NCI-H146 treated with DMSO at 0.1 percent for 48 hours (cell line): ENCODE measurements around the gene CFAP97.
"Not testable (repeated sequence)": the region's sequence is repeated elsewhere in the genome, so short reads cannot be mapped to it uniquely, and the experiment has no call there.

ENCODE experiments used
- DNase-seq: peaks from one replicate; lab custom pipeline; 2025; ENCODE audit not compliant: unreplicated experiment; lab: John Stamatoyannopoulos, UW

CFAP97 gene

DNA sequence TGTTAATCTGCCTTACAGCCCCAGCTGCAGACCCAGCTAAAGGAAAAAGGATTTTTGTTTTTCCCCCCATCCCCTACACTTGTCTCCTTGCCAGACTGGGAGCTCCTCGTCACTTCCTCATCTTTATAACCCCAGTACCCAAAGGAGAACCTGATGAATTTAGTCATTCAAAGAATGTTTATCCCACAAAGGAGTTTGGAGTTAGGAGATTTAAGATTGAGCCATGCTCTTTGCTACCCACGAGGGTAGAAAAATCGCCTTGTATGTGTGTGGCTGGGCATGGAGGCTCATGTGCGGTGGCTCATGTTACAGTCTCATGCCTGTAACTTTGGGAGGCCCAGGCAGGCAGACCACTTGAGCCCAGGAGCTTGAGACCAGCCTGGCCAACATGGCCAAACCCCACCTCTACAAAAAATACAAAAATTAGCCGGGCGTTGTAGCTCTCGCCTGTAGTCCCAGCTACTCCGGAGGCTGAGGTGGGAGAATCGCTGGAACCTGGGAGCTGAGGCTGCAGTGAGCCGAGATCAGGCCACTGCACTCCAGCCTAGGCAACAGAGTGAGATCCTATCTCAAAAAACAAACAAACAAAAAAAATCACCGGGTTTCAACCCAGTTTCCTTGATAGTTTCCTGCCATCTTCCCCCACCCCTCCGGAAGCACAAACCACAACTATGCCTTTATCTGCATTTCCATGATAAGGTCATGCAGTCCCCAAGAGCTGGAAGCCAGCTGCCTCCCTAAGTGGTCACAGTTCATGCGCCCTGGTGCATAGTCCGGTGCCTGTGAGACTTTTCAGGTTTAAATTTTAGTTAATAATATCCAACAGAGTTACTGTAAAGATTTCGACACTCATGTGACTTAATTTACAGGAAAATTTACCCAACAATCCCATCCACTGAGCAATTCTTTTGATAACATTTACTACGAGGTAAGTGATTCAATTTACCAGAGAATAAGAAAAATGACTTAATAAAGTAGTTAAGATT lies 1.5 kb downstream of the CFAP97 start:
- DNase-seq, result no peak

DNA sequence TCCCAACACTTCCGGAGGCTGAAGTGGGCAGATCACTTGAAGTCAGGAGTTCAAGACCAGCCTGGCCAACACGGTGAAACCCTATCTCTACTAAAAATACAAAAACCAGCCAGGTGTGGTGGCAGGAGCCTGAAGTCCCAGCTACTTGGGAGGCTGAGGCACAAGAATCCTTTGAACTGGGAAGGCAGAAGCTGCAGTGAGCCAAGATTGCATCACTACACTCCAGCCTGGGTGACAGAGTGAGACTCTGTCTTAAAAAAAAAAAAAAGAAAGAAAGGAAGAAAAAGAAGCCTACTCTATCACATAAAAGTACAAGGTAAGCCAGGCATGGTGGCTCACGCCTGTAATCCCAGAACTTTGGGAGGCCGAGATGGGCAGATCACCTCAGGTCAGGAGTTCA lies 5.6 kb downstream of the CFAP97 start:
- DNase-seq, result not testable (repeated sequence)

DNA sequence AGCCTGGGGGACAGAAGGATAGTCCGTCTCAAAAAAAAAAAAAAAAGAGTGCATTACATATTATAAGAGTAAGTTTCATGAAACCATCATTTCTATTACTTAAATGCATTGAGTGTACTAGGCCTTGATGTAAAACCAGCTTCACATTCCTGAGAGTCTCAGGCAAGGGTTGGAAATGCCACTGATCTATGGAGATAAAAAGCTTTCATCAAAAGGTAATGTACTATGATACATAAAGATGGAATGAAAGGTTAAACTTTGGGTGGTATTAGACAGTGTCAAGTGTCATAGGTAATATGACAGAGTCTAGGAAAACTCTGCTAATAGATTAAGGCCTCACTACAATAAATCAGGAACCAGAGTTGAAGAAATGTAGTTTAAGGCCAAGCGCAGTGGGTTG lies 7.4 kb downstream of the CFAP97 start:
- no peak for DNase-seq

DNA sequence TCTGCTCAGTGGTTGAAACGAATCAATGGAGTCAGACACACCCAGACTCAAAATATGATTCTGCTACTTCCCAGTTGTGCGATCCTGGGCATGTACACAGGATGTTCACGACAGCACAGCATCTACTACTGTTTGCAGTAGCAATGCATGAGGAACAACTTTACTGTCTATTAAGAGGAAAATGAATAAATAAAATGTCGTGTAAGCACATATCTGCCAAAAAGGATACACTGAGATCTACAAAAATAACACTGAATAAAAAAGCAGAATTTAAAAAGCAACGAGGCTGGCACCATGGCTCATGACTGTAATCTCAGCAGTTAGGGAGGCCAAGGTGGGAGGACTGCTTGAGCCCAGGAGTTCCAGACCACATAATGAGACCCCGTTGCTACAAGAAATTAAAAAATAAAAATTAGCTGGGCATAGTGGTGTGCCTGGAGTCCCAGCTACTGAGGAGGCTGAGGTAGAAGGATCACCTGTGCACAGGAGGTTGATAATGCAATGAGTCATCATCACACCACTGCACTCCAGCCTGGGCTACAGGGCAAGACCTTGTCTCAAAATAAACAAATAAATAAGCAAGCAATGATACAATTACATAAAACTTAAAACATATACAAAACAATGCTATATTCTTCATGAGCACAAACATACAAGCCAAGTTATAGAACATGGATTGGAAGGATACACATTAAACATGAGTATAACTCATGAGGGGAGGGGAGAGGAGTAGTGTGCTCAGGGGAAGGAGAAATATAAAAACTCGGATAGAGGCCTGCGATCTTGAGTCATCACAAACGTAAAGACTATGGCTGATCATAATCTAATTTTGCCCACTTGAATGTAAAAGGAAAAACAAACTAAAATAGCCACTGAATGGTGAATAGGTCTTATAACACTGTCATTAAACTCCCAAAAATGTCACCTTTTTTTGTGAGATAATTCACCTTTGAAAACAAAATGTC lies 8.6 kb downstream of the CFAP97 start:
- DNase-seq, result no peak

DNA sequence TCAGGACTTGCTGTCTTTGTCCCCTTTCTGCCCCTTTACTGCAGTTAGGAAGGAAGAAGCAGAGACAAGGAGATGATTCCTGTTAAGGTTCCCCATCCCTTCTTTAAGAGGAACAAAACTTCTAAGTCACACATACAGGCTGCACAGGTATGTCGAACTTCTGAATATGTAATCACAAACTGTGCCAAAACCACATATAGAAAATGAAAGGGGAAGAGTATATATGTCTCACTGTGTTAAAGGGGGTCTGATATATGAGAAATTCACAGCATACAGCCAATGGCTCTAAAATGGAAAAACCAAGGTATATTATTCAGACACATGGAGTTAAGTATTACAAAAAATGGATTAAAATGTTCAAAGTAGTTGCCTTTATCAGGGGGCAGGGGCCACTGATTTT lies 11.7 kb downstream of the CFAP97 start:
- DNase-seq, result no peak

DNA sequence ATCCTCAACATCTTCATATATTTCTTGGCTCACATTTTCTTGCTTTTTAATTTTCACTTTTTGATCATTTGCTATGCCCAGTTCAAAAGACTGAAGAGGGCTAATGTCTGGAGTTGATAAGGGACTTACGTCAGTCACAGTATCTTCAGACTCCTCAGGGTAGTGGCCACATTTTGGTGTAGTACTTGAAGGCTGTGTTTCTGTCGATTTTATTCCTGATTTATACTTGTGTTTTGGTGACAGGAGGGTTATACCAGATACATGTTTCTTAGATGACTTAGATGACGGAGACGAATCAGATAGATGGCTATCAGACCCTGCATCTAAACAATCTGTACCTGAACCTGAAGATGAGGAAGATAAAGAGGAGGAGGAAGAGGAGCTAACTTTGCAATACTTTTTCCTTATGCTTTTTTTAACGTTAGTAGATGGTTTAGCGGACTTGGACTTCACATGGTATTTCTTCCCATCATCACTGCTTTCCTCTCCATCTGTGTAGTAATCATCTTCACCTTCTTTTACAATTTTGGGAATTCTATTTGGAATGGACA lies 13.4 kb downstream of the CFAP97 start:
- no peak for DNase-seq

DNA sequence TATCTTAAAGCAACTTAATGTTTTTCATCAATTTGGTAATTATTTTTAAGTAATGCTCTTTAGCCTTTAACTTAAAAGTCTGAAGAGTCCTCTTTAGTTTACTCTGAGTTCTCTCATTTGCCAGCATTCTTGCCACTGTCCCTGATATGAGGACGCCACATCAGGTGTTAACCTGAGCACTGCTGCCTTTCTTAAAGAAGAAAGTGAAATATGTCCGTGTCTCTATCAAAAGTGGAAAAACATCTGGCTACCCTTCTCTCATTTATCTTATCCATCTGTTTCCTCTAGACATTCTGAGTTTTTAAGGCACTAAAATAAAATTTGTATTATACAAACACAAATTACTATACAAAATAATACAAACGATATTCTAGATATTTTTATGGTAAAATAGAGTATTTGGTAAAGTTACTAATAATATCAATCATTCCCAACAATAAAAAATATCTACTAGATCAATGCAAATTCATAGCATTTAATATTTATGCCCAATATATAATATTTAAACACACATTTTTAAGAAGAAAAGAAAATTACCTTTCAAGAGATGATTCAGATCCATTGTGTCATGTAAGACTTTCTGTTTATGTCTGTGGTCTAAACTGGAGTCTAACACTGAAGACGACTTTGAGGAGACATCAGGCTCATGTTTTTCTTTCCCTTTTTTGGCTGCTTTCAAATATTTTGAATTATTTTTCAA lies 14.0 kb downstream of the CFAP97 start:
- DNase-seq, result no peak

DNA sequence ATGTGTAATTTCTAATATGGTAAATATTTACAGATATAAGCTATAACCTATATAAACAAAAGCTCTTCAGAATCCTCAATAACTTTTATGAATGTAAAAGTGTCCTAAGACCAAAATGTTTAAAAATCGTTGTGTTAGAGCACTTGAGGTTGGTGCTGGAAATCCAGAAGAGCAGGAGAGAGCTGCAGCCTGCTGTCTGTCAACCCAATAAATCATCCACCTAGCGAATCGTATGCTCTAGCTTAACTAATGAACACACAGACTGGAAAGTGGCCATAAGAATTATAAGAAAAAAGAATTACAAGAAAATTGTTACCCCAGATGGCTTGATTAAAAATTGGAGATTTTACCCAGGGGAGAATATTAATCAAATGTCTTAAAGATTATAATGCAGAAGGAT lies 17.0 kb downstream of the CFAP97 start:
- no peak for DNase-seq

DNA sequence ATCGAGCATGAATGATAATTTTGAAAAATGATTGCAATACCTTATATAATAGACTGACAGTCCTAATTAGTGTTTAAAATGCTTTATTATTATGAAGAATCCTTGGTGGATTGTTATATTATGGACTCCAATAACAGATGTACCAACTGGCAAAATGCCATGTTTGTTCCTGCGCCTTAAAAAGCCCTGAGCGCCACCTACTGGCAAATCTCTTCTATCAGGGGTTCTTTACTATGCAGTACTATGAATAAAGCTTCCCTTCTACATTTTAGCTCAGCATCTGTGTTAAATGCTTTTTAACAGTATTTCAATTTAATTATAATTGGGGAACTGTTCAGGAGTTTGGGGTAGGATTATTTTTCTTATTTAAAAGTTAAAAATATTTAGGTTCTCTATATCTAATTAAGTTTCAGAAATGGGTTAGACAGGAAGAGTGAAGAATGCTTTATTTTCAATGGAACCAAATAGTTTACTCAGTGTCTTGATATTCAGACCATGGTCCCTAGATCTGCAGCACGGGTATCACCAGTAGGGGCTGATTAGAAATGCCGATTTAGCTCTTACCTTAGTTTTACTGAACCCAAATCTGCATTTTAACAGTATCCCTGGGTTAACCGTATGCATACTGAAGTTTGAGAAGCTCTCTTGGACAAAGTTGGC lies 20.0 kb downstream of the CFAP97 start:
- peak; percentile 33 for DNase-seq

DNA sequence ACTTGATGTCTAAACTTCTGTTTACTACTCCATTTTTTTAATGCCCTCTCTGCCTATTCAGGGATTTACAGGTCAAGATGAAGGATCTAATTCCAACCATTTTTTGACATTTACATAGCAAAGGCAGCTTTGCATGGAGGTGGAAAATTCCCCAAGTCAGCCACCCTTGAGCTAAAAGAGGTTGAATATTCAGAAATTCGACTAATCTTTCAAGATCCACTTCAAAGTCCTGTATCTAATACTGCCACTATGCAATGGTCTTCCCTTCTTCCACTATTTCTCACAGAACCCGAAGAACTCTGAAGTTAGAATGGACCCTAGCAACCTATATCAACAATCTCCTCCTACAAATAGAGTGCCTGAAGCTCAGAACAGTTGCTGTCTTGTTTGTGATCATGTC lies 21.6 kb downstream of the CFAP97 start:
- no peak for DNase-seq

DNA sequence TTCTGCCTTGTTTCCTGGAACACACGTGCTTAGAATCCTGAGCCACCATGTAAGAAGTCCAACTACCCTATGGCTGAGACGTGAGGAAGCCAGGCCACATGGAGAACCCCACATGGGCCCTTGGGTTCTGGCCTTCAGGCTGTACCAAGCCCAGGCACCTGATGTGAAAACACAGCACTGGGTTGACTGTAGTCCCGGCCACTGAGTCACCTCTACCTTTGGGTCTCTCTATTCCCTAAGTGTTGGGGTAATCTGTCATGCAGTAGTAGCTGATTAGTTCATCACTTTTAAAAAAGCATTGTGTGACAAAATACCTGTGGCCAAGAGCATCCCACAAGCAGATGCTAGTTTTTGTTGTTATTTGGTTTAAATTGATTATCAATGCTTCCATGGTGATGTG lies 24.3 kb downstream of the CFAP97 start:
- no peak for DNase-seq

DNA sequence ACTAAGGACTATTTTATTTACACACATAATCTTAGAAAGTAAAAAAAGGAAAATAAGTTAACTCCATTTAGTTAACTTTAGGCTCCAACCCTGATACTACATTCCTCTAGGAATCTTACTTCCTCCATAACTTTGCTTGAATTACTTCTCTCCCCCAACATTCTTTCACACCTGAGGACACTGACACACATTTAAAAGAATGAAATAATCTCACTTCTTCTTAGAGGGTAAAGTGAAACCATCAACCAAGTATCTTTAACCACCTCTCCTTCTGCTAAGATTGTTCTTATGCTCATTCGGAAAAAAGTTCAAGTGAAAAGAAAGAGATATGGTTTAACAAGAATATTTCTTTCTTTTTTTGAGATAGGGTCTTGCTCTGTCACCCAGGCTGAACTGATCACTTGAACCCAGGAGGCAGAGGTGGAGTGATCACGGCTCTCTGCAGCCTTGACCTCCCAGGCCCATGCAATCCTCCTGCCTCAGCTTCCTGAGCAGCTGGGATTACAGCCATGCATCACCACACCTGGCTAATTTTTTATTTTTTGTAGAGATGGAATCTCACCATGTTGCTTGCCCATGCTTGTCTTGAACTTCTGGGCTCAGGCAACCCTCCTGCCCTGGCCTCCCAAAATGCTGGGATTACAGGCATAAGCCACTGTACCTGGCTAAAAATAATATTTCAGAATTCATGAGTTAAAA lies 32.3 kb downstream of the CFAP97 start:
- no peak for DNase-seq

DNA sequence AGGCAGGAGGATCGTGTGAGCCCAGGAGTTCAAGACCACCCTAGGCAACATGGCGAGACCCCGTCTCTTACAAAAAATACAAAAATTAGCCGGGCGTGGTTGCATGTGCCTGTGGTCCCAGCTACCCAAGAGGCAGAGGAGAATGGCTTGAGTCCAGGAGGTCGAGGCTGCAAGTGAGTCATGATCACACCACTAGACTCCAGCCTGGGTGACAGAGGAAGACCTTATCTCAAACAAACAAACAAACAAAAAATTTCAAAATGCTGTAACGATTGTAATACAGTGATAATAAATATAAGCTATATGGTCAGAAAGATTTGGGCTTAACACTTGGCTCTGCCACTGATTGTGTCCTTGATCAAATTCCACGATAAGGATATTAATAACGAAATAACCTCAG lies 36.6 kb downstream of the CFAP97 start:
- no peak for DNase-seq

DNA sequence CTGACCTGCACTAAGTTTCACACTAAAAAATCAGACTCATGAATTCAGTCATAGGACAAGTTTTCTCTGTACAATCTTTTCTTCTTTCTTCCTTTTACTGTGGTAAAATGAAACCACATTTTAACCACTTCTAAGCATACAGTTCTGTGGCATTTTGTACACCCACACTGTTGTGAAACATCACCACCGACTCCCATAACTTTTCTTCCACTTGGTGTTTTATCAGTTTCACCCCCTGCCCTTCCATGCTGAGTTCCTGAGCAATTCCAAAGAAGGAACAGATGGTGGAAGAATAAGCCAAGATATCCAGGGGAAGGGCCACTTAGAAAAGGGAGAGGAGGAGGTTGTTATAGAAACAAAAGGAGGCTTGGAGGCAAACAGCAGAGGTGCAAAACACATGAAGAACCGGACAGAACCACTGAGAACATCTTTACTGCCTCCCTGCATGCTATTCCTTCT lies 38.2 kb downstream of the CFAP97 start:
- DNase-seq, result no peak

DNA sequence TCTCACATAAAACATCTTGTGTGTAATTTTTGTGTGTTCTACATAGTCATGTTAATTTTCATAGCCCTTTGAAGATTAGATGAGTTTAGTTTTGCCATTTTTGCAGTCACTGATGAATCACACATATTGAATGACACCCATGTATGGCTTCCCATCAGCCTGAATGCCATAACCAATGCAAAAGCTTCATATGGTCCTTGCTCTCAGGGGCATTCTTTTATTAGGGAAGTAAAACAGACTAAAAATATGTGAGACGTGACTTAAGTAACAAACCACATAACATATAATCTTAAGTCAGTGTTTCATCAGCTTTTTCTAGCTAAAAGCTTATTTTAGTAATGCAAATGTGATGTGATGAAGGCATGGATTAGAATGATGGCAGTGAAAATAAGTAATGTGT lies 52.5 kb downstream of the CFAP97 start:
- DNase-seq, result no peak

DNA sequence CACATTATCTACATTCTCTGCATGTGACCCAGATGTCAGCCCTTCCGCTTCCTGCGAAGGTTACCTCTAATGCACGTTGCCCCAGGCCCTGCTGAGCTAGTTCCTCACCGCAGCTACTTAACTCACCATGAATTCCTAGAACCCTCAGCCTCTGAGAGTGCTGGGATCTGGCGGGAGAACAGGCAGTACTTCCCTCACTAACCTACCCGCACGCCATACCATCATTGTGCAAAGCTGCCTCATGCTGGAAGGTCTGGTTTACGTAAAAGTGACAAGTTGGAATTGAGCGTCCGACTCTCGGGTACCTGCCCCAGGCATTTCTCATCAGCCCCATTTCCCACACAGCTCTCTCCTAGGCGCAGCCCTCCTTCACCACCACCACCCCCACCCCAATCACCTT lies 54.4 kb downstream of the CFAP97 start:
- DNase-seq, result no peak

DNA sequence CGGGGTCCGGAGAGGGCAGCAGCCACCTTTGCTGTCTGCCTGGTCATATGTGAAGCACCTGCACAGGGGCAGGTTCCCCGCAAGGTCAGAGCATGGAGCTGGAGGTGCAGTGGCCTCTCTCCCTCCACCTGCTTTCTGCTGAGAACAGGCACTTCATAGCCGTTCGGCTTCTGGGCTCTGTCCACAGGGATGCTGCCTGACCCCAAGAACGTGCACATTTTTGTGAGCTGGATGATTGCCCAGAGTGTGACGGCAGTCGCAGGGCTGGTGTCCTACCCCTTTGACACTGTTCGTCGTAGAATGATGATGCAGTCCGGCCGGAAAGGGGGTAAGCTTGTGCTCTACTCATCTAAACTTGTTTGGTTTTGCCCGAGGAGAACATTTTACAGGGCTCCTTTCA lies 58.2 kb downstream of the CFAP97 start:
- no peak for DNase-seq

DNA sequence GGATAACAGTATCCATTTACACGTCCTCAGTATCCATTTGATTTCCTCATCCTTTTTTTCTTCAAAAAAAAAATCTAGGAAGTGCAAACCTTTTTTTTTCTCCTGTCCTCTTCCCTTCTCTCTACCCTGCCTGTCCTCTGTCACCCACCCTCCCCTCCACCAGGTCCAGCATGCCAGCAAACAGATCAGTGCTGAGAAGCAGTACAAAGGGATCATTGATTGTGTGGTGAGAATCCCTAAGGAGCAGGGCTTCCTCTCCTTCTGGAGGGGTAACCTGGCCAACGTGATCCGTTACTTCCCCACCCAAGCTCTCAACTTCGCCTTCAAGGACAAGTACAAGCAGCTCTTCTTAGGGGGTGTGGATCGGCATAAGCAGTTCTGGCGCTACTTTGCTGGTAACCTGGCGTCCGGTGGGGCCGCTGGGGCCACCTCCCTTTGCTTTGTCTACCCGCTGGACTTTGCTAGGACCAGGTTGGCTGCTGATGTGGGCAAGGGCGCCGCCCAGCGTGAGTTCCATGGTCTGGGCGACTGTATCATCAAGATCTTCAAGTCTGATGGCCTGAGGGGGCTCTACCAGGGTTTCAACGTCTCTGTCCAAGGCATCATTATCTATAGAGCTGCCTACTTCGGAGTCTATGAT lies 59.1 kb downstream of the CFAP97 start:
- no peak for DNase-seq

DNA sequence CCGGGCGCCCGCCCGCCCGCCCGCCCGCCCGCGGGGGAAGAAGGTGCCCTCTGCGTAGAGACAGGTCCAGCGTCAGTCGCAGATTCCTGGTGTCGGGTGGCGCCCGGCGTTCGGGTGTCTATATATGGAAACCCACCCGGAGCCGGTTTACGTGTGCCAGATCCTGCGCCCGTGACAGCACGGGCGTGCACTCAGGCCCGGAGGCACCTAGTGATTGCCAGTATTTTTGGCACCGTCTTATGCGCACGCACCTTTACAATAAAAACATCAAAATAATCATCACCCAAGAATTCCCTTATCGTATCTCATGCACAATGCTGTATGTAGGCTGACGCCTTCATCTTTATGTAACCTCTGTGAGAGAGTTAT lies 60.2 kb downstream of the CFAP97 start:
- DNase-seq, result no peak
